GM19372 (cell line): ENCODE data around the gene DGCR2.
"Not testable (repeated sequence)": the region's sequence is repeated elsewhere in the genome, so short reads cannot be mapped to it uniquely, and the experiment has no call there.

Experiments used
- ATAC-seq: cut with Tn5 transposase; IDR thresholded peaks from one replicate; pipeline ENCODE4 v1.9.1; 2021; ENCODE audit warnings: mild to moderate bottlenecking, low read depth, moderate library complexity; ENCODE audit not compliant: unreplicated experiment

Gene DGCR2

DNA sequence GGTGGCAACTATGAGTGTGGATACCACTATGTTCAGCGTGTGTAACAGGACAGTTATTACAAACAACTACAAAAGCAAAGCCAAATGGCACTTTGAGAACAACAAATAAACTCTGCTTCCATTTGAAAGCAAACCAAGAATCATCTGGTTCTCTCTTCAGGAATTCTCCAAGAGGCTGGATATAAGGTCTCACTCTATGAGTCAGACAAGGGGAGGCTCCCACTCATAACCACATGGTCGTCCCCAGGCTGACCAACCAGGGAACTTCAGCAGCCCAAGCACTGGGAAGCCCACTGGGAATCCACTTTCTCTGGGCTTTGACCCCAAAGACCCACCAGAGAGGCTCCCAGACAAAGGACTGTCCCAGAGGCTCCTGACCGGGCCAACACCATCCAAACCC, 35.3 kb downstream of the DGCR2 start:
- ATAC-seq: no peak

DNA sequence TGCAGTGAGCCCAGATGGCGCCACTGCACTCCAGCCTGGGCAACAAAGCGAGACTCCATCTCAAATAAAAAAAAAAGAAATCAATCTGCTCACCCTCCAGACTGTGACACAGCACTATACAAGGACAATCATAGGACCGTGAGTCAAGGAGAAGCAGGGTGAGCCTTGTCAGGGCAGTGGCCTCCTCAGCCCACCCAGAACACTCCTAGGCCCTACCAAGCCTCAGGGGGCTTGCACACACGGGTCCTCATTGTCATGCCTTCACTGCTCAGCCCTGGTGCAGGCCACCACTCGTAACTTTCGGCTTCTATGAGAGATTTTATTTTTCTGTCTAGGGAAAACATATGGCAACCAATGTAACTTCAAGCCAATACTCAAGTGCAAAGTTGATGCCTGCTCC, 35.8 kb downstream of the DGCR2 start:
- ATAC-seq: no peak

DNA sequence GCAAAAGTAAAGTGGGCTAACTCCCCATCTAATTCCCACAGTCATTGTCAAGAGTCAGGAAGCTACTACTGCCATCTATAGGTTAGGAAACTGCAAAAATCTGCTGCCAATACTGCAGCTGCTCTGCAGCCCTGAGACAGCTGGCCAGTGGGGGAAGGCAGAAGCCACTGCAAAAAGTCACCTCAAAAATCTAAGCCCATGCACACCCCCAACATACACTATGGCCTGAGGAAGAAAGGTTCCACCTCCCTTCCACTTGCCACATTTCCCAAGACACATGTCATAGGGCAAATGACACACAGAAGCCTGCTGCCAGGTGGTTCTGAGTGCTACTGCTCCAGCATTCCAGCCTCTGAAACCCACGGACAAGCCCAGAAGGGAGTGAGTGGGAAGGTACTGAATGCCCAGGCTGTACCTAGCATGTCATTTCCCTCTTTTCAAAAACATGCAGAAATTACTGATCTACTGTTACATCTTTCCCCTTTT, 36.9 kb downstream of the DGCR2 start:
- ATAC-seq: no peak

DNA sequence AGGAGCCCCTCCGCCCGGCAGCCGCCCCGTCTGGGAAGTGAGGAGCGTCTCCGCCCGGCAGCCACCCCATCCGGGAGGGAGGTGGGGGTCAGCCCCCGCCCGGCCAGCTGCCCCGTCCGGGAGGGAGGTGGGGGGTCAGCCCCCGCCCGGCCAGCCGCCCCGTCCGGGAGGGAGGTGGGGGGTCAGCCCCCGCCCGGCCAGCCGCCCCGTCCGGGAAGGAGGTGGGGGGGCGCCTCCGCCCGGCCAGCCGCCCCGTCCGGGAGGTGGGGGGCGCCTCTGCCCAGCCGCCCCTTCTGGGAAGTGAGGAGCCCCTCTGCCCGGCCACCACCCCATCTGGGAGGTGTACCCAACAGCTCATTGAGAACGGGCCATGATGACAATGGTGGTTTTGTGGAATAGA, 37.6 kb downstream of the DGCR2 start:
- ATAC-seq: not testable (repeated sequence)

DNA sequence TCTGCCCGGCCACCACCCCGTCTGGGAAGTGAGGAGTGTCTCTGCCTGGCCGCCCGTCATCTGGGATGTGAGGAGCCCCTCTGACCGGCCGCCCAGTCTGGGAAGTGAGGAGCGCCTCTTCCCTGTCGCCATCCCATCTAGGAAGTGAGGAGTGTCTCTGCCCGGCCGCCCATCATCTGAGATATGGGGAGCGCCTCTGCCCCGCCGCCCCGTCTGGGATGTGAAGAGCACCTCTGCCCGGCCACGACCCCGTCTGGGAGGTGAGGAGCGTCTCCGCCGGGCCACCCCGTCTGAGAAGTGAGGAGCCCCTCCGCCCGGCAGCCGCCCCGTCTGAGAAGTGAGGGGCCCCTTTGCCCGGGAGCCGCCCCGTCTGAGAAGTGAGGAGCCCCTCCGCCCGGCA, 38.1 kb downstream of the DGCR2 start:
- ATAC-seq: not testable (repeated sequence)

DNA sequence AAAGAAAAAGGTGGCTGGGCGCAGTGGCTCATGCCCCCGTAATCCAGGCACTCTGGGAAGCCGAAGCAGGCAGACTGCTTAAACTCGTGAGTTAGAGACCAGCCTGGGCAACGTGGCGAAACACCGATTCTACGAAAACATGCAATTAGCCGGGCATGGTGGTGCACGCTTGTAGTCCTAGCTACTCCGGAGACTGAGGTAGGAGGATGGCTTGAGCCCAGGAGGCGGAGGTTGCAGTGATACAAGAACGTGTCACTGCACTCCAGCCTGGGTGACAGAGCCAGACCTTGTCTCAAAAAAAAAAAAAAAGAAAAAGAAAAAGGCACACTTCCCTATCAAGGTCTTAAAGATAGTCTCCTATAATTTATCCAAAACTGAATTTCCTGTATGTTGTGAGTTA, 39.4 kb downstream of the DGCR2 start:
- ATAC-seq: no peak

DNA sequence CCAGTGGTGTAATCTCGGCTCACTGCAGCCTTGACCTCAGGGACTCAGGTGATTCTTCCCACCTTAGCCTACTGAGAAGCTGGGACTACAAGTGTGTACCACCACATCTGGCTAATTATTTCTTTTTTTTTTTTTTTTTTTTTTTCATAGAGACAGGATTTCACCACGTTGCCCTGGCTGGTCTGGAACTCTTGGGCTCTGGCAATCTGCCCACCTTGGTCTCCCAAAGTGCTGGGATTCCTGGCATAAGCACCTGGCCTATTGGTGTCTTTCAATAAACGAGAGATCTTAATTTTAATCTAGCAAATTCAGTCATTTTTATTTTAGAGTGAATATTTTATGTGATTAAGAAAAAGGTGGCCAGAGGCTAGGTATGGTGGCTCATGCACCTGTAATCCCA, 40.1 kb downstream of the DGCR2 start:
- no peak for ATAC-seq

DNA sequence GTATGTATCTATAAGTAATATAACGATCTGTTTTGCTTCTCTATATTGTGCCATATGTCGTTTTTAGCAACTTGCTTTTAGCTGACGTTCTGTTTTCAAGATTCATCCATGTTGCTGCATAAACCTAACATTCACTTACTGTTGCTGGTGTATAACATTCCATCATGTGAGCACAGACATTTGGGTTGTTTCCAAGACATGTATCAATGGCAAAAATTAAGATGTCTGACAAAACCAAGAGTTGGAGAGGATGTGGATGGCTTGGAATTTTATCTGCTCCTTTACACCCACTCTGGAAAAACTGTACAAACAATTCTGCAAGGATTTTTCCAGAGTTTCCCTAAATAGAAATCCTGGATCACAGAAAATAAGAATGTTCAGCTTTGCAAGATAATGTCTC, 40.9 kb downstream of the DGCR2 start:
- no peak for ATAC-seq

DNA sequence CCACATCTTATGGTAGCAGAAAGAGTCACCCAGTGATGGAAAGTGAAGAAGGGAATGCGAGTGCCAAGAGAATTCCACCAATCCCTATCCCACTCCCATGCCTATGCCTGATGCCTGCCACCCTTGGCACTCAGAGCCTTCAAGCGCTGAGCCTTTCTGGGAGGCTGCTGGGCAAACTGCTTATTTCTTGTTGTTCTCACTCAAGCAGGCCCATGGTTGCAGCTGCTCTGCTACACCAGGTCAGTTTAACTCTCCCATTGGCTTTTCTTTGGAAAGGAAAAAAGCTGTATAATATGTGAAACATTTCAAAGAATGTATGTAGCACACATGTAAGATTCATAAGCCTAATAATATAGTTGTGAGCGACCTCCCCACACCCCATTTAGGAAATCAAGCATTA, 41.4 kb downstream of the DGCR2 start:
- ATAC-seq: no peak

DNA sequence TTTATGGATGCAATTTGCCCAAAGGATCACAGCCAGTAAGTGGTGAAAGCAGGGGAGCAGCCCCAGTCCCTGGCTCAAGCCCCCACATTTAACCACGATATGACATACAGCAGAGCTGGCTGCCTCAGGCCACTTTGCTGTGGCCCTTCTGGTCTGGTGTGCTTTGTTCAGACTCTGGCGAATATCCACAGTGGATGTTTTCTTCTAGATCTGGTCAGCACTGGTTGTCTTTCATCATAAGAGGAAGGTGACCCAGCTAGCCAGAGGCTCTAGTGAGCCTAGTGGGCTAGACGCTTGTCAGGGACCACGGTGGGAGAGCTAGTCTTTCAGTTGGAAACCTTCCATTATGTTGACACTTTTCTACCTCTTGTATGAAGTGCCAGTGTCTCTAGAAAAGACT, 42.5 kb downstream of the DGCR2 start:
- ATAC-seq: no peak

DNA sequence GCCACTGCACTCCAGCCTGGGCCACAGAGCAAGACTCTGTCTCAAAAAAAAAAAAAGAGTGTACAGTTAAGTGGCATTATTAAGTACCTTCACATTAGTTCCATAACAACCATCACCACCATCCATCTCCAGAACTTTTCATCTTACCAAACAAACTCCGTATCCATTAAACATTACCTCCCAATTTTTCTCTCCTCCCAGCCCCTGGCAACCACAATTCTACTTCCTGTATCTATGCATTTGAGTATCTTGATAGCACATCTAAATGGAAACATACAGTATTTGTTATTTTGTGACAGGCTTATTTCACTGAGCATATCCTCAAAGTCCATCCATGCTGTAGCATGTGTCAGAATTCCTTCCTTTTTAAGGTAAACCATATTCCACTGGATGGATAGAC, 46.8 kb downstream of the DGCR2 start:
- no peak for ATAC-seq

DNA sequence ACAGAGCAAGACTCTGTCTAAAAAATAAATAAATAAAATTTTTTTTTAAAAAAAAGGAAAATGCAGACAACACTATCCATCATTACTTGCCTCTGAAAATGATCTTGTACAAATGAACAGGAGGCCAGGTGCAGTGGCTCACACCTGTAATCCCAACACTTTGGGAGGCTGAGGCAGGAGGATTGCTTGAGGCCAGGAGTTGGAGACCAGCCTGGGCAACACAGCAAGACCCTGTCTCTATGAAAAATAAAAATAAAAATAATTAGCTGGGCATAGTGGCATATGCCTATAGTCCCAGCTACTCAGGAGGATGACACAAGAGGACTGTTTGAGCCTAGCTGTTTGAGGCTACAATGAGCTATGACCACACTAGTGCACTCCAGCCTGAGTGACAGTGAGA, 49.4 kb downstream of the DGCR2 start:
- not testable (repeated sequence) for ATAC-seq

DNA sequence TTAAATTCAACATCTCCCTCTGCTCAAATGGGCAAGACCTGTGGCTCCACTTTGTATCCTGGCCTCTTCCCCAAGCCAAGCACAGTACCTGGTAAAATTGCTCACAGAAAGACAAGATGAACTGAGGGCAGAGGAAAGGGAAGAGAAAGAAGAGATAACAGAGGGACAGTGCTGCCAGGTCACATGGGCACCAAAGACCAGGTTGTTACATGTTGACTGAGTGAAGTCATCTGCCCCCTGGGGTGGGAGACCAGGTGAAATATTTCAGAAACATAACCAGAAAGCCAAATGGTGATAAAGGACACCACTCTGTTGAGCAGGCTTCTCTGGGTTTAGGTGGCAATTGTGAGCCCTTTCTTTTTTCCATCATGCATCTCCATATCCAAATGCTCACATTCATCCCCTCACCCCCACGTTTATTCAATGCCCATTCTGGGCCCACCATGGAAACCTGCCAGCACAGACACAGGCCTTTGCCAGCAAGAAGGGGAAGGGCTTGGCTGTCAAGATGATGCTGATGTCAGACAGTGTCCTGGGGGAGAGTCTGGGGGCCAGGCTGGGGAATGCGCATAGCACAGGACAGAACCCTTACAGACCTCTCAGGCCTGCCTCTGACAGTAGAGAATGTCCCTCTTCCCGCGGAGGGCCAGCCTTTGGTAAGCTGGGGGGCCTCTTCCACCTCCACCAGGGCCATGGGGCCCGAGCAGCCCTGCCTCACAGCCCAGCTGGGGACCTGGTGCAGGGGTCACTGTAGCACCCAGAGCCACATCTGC, 51.6 kb downstream of the DGCR2 start:
- ATAC-seq: no peak

DNA sequence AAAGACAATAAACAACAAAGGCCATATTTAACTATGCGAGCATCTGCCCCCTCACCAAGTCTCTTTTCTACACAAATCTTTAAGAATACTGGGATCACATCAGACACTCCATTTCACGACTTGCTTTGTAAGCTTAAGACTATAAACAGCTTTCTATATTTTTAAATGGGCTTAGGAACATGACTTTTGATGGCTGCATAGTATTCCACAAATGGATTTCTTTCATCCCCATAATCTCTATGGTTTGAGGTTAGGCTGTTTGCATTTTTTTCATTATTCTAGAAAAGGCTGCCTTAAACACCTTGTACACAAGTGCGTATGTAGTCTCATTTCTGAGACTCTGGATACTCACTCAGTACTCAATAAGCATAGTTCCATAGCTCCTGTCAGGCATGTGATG, 52.8 kb downstream of the DGCR2 start:
- no peak for ATAC-seq

DNA sequence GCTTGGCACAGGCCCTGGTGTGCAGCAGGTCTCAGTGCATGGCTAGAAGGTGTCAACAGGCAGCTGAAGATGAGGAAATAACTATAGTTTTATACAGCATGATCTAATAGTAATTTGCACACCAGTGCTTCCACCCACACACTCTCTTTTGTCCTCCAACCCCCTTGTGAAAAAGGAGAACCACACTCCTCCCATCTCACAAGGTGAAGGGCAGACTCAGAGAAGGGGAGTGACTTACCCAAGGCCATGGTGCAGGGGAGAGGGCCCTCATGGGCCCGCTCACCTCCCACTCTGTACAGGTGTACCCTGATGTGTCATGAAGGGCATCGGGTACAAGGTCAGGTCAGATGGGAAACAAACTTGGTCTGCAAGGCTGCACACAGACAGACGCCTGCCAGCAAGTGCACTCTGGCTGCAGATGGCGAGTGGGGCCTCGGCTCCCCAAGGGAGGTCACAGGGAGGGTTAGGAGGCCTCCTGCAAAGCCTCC, 53.4 kb downstream of the DGCR2 start:
- ATAC-seq: no peak

DNA sequence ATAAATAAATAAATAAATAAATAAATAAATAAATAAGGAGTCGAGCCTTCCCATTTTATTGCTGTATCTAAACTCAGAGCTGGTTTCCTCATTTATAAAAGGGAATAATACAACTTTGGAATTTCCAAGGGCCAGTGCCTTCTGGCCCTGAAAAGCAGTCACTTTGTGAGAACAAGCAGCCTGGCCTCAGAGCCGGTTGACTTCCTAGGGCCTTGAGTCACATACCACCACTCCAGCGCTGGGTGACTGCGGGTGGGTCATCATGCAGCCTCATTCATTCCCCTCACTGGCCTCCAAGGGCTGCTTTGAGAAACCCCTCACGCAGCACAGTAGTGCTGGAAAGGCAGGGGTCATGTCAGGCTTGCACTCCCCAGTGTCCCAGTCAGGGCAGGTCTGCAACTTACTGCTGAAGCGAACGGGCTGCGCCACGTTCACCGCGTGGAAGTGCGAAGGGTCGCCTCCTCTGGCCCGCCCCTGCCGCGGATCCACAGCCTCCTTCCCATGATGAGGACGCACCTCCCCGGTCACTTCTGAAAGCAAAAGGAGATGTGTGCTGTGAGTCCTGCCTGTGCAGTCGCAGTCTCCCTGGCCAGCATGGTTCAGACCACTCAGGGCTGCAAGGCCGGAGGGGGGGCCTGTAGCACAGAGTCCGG, 54.4 kb downstream of the DGCR2 start:
- ATAC-seq: no peak

DNA sequence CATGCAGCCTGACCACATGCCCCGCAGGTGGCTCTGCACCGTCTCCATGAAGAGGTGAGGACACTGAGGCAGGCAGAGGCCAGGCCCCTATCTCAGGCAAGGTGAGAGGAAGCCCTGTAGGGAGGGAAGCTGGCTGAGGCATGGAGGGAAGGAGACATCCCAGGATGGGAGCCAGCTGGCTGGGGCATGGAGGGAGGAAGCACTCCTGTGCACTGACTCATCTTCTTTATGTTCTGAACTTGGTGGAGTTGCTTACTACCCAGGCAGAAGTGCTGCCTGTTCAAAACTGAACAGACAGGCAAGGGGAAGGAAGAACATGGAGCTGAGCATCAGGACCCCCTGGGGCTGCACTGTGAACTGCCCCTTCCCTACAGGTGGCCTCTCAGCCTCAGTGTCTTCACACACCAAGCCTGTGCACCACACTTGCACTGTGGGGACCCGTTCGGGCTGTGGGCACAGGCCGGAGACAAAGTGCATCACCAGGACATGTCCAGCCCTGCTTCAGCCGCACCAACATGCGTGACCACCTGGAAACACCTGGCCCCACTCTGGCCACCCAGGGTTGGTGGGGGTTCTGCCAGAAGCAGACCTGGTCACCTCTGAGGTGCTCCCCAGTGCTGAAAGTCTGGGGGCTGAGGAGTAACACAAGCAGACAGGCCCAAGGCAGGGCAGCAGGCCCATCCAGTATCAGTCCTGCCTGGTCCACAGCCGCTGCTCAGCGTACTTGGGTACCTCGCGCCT, 55.5 kb downstream of the DGCR2 start:
- no peak for ATAC-seq

DNA sequence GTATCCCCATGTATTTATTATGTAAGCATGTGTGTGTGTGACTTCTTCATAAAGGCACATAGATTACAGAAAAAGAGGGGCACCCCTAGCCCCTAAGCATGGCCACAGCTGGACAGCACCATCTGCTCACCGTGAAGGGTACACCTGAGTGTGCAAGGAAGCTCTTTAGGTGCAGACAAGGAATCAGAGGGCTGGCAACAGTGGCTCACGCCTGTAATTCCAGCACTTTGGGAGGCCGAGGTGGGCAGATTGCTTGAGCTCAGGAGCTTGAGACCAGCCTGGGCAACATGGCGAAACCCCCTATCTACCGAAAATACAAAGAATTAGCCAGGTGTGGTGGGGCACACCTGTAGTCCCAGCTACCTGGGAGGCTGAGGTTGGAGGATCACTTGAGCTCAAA, 56.3 kb downstream of the DGCR2 start:
- ATAC-seq: no peak

DNA sequence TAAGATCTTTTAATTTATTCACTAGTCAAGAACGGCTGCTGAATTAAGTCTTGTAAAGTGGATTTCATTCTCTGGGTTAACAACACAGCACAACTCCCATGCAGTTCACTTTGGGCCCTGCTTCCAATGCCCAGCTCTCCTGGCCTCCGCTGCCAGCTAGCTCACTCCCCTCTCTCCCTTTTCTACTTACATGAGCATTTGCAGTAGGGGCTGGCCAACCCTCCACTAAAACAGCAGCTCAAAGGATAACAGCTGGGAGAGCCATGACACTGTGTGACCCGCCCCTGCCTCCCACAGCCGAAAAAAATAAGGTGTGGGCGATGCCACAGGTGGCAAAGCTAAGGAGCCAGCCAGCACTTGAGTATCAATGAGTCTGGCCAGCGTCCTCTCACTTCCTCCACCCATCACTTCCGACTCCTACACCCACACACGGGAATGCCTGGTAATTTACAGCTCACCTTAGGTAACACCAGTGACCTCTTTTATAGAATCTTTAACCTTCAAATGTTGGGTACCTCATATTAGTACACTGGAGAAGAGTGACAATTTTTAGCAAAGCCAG, 56.8 kb downstream of the DGCR2 start:
- ATAC-seq: no peak

DNA sequence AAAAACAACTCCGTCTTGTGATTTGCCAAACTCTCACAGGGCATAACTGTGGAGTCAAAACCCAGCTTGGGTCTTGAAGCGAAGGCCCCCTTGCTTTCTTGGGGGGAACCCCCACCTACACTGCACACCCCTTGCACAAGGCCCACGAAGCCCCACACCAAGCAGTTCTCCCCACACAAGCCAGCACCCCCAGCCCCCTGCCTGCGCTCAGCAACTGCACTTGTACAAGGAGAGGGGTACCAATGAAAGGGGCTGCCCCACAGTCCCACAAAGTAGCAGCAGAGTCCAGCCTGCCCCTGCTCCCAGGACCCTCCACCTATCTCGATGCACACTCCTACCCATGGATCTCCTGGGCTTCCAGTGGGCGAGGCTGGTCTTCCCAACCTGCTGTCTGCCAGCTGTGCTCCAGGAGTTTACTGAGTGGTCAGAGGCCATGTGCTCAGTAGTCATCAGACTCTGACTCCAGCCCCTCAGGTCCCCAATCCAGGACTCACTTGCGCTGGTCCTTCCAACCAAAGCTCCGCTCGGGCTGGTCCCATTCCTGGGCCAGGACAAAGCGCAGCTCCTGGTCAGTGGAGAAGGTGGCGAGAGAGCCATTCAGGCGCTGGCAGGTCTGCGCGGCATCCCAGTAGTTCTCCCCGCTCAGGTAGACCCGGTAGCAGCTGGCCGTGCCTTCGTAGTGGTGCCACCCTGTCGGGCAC, 57.7 kb downstream of the DGCR2 start:
- ATAC-seq: no peak
